Left lobe of liver (tissue), 2 donors: Measurements from ENCODE around the gene PLCB3. TPM values are rescaled to one million over a fixed set of nuclear protein-coding genes. Genes with fewer than 3 reads are reported as not detected.
A peak's percentile ranks its signal among the peaks of the same experiment; 100 is the strongest.
"Not testable (repeated sequence)": the region's sequence is repeated elsewhere in the genome, so short reads cannot be mapped to it uniquely, and the experiment has no call there.

ENCODE experiments used
- ATAC-seq: fragments of 200-7000 bp; cut with Tn5 transposase; one replicate; pipeline ENCODE4 v1.9.1; 2020; ENCODE audit warnings: mild to moderate bottlenecking, moderate library complexity
- DNase-seq: peaks from one replicate; pipeline ENCODE4 v3.0.0-alpha.2; 2020; ENCODE audit warnings: low spot score
- total RNA-seq: library from RNA; stranded (reverse); gene quantifications from one replicate; pipeline ENCODE4 v1.2.1, GENCODE V29; 2021
- donor health status: DM: no; HTN: no; CAD: no; lungs with moderate emphysema.
- donor health status: DM: no; HTN: yes; CAD: no.

Gene PLCB3
- total RNA-seq, 1 donor from 2014 or later = 6.8 TPM

GRCh38 chr11:64297699-64298358 lies 46.5 kb downstream of the PLCB3 start:
- no peak for DNase-seq
- no peak for ATAC-seq

- ATAC-seq (peak; percentile 68), DNase-seq (peak; percentile 72)
Observed at GRCh38 chr11:64298966-64299846, 47.9 kb downstream of the PLCB3 start.

- peak; percentile 51 for DNase-seq
- ATAC-seq = no peak
Observed at GRCh38 chr11:64299847-64300648, 48.7 kb downstream of the PLCB3 start, which contains the start of gene CATSPERZ. Gene CATSPERZ, plus strand, starts transcription at chr11:64300358. Its CDS starts 53 bp downstream, at chr11:64300411.

GRCh38 chr11:64303109-64304031 lies 52.0 kb downstream of the PLCB3 start:
- DNase-seq = peak; percentile 50
- ATAC-seq = no peak

- DNase-seq (no peak), ATAC-seq (no peak)
Observed at GRCh38 chr11:64304032-64304315, 52.6 kb downstream of the PLCB3 start.

GRCh38 chr11:64304316-64305072 lies 53.2 kb downstream of the PLCB3 start:
- peak; percentile 42 for ATAC-seq
- peak; percentile 91 for DNase-seq

GRCh38 chr11:64305075-64305690 lies 53.9 kb downstream of the PLCB3 start, which contains the start of gene ESRRA:
Gene ESRRA, plus strand, starts transcription at chr11:64305524. Its CDS starts 1,656 bp downstream, at chr11:64307180.
- ATAC-seq (peak; percentile 72), DNase-seq (peak; percentile 100)

GRCh38 chr11:64305691-64306562 lies 54.6 kb downstream of the PLCB3 start:
- DNase-seq (peak; percentile 92), ATAC-seq (peak; percentile 41)

GRCh38 chr11:64306563-64306875 lies 55.2 kb downstream of the PLCB3 start:
- no peak for DNase-seq
- ATAC-seq = peak; percentile 0

- ATAC-seq (peak; percentile 51), DNase-seq (peak; percentile 93)
Observed at GRCh38 chr11:64306876-64307622, 55.7 kb downstream of the PLCB3 start.

- not testable (repeated sequence) for ATAC-seq
- peak; percentile 41 for DNase-seq
Observed at GRCh38 chr11:64307795-64308194, 56.5 kb downstream of the PLCB3 start.

- no peak for DNase-seq
Observed at GRCh38 chr11:64312947-64313346, 61.6 kb downstream of the PLCB3 start.

GRCh38 chr11:64313491-64314145 lies 62.3 kb downstream of the PLCB3 start:
- DNase-seq (no peak), ATAC-seq (no peak)

More at GRCh38 chr11:64312947-64313346, 61.6 kb downstream of the PLCB3 start:
- ATAC-seq = no peak

- no peak for ATAC-seq
- no peak for DNase-seq
Observed at GRCh38 chr11:64314146-64314804, 62.9 kb downstream of the PLCB3 start.

GRCh38 chr11:64314805-64315561 lies 63.7 kb downstream of the PLCB3 start:
- ATAC-seq = no peak
- DNase-seq = peak; percentile 46
